ENCODE data around the gene IL12RB1. TPM values are rescaled to one million over a fixed set of nuclear protein-coding genes. Genes with fewer than 3 reads are reported as not detected.
"Not testable (repeated sequence)": the region's sequence is repeated elsewhere in the genome, so short reads cannot be mapped to it uniquely, and the experiment has no call there.

The IL12RB1 gene
- total RNA-seq, 1 donor from 2014 or later, result 0.41 TPM

GRCh38 chr19:18091217-18091608 is 4.5 kb upstream of the IL12RB1 start:
- FAIRE-seq (no peak), DNase-seq (ENCODE audit: low spot score in 2 of 2) (no peak)

GRCh38 chr19:18090545-18091216 is 3.9 kb upstream of the IL12RB1 start:
- FAIRE-seq (no peak), DNase-seq (ENCODE audit: low spot score in 2 of 2) (no peak)

- DNase-seq (ENCODE audit: low spot score in 2 of 2) (peak in 1 of 2 donors; percentile 61), FAIRE-seq (no peak)
These were observed 3.0 kb upstream of the IL12RB1 start for GRCh38 chr19:18089726-18090125.

- FAIRE-seq; DNase-seq (ENCODE audit: low spot score in 2 of 2): not testable (repeated sequence)
These were observed 2.4 kb upstream of the IL12RB1 start for GRCh38 chr19:18089096-18089541.

DNA sequence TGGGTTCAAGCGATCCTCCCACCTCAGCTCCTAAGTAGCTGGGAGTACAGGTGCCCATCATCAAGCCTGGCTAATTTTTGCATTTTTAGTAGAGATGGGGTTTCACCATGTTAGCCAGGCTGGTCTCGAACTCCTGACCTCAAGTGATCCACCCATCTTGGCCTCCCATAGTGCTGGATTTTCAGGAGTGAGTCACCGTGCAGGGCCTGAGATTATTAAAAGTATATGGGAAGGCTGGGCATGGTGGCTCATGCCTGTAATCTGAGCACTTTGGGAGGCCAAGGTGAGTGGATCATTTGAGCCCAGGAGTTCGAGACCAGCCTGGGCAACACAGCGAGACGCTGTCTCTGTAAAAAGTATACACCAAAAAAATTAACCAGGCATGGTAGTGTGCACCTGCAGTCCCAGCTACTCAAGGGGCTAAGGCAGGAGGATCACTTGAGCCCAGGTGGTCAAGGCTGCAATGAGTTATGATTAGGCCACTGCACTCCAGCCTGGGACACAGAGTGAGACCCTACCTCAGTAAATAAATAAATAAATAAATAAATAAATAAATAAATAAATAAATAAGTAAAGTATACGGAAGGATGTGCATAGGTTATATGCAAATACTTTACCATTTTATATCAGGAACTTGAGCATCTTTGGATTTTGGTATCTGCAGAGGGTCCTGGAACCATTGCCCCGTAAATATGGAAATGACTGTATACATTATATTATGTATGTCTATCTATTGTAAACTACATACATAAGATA is 854 bp downstream of the IL12RB1 start:
- DNase-seq (ENCODE audit: low spot score in 2 of 2) (no peak), FAIRE-seq (no peak)

DNA sequence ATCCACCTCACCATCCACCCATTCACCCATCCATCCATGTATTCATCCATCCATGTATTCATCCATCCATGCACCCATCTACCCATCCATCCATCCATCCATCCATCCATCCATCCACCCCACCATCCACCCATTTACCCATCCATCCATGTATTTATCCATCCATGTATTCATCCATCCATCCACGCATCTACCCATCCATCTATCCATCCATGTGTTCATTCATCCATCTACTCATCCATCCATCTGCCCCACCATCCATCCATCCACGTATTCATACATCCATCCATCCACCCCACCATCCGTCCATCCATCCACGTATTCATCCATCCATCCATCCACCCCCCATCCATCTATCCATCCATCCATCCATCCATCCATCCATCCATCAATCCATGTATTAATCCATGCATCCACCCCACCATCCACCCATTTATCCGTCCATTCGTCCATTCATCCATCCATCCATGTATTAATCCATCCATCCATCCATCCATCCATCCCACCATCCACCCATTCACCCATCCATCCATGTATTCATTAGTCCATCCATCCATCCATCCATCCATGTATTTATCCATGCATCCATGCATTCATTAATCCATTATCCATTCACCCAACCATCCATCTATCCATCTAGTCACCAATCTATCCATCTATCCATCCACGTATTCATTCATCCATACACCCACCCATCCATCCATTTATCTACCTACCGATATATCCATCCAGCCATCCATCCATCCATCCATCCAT is 2.6 kb downstream of the IL12RB1 start:
- no peak for FAIRE-seq
- DNase-seq (ENCODE audit: low spot score in 2 of 2), result no peak

GRCh38 chr19:18074192-18074591 is 12.5 kb downstream of the IL12RB1 start:
- DNase-seq (ENCODE audit: low spot score in 2 of 2), result no peak

DNA sequence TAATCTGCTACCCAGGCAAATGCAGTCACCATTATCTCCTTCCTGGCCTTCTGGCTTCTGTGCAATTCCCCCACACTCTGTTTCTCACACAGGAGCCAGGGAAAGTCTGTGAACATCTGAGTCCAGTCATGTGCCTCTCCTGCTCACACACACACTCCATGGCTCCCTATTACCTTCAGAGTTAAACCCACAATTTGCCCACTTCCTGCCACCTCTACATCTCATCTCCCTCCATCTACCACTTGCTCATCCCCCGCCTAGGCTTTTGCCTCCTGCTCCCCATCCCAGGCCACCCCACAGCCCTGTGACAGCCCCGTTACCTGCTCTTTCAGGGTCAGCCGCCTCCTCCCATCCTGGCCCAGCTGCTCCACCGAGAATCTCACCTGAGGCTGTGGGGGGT is 13.5 kb downstream of the IL12RB1 start:
- FAIRE-seq (no peak), DNase-seq (ENCODE audit: low spot score in 2 of 2) (no peak)

More at GRCh38 chr19:18074192-18074591, 12.5 kb downstream of the IL12RB1 start:
- FAIRE-seq, result no peak

- FAIRE-seq (no peak), DNase-seq (ENCODE audit: low spot score in 2 of 2) (no peak)
These were observed 14.4 kb downstream of the IL12RB1 start for GRCh38 chr19:18072335-18072734.

- FAIRE-seq, result no peak
- no peak for DNase-seq (ENCODE audit: low spot score in 2 of 2)
These were observed 16.6 kb downstream of the IL12RB1 start for GRCh38 chr19:18070181-18070580.

- FAIRE-seq, result no peak
These were observed 17.4 kb downstream of the IL12RB1 start for GRCh38 chr19:18069383-18069782.

DNA sequence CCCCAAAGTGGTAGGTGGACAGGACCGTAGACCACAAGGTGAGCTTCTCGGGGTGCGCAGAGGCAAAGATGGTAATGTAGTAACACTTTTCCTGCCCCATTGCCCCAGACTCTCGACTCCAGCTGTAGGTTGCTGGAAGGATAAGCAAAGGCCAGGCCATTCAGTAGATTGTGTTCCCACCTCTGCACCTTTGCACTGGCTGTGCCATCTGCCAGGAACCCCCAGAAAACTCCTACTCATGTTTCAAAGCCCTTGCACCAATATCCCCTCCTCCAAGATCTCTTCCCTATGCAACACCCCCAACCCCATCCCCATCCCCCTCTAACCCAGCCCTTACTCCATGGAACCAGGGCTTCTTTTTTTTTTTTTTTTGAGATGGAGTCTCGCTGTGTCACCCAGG is 18.3 kb downstream of the IL12RB1 start:
- DNase-seq (ENCODE audit: low spot score in 2 of 2) (no peak), FAIRE-seq (no peak)

More at GRCh38 chr19:18069383-18069782, 17.4 kb downstream of the IL12RB1 start:
- DNase-seq (ENCODE audit: low spot score in 2 of 2), result no peak

DNA sequence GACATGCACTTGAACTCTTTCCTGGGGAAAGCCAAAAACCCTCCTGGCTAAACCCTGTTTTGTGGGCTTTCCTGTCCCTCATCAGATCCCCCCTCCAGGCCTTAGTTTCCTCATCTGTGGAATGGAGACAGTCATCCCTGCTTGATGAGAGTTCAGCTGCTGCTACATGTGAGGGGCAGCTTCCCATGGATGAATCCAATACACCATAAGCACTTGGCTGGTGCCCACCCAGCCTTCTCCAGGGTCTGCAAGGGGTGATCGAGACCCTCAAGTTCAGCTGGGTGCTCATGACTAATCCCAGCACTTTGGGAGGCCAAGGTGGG is 21.6 kb downstream of the IL12RB1 start:
- FAIRE-seq (no peak), DNase-seq (ENCODE audit: low spot score in 2 of 2) (no peak)

GRCh38 chr19:18063463-18063862 is 23.3 kb downstream of the IL12RB1 start:
- no peak for DNase-seq (ENCODE audit: low spot score in 2 of 2)
- FAIRE-seq, result no peak

DNA sequence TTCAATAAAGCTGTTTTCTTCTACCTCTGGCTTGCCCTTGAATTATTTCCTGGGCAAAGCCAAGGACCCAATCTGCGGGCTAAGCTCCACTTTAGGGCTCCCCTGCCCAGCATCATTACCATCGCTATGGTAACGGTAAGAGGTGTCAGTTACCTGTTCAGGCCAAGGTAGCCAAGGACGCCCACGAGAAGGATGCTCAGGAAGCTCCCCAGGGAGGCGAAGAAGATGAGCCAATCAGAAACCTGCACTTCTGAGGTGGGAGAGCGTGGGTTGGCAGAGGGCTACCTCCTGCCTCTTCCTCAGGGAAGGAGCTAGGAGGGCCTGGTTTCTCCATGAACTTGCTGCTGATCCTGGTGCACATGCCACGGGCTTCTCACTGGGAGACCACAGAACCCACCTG is 24.7 kb downstream of the IL12RB1 start:
- DNase-seq (ENCODE audit: low spot score in 2 of 2), result no peak
- no peak for FAIRE-seq

- DNase-seq (ENCODE audit: low spot score in 2 of 2), result no peak
- FAIRE-seq, result no peak
These were observed 26.3 kb downstream of the IL12RB1 start for GRCh38 chr19:18060472-18060871.

GRCh38 chr19:18059902-18060301 is 26.8 kb downstream of the IL12RB1 start:
- DNase-seq (ENCODE audit: low spot score in 2 of 2), result no peak
- no peak for FAIRE-seq

DNA sequence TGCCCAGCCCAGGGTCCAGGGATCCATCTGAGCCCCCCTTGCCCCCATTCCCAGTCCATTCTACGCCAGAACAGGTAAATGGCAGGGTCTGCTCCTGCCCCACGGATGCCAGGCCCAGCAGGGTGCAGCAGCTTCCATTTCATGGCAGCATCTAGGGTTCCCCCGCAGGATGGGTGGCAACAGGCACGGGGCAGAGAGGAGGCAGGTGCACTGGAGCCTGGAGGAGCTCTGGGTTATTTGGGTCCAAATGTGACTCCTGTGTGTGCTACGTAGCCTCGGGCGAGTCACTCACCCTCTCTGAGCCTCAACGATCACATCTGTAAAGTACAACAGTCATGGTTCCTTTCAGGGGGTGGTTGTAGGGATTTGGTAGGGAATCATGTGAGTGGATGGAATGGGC is 27.4 kb downstream of the IL12RB1 start:
- no peak for FAIRE-seq
- no peak for DNase-seq (ENCODE audit: low spot score in 2 of 2)

- FAIRE-seq (no peak), DNase-seq (ENCODE audit: low spot score in 2 of 2) (peak; percentile 75 to 84)
These were observed 28.3 kb downstream of the IL12RB1 start for GRCh38 chr19:18058208-18059009.

GRCh38 chr19:18057557-18057956 is 29.2 kb downstream of the IL12RB1 start:
- peak in 1 of 2 donors; percentile 55 for DNase-seq (ENCODE audit: low spot score in 2 of 2)
- no peak for FAIRE-seq

All from frontal cortex (tissue), 4 donors.